Endothelial cell of umbilical vein (primary cell): ENCODE results near the gene LDLRAD2.

ENCODE experiments used
- EZH2 ChIP-seq: IDR thresholded peaks from 2 replicates; pipeline ENCODE4 v1.6.1; 2012; ENCODE audit warnings: borderline replicate concordance, low read depth, mild to moderate bottlenecking, moderate library complexity, low read length, inconsistent platforms; ENCODE audit not compliant: severe bottlenecking
- FOS ChIP-seq: IDR thresholded peaks from 2 replicates; pipeline ENCODE4 v1.6.1; 2011; ENCODE audit warnings: mild to moderate bottlenecking, low read length, moderate library complexity, borderline replicate concordance; ENCODE audit not compliant: insufficient read depth
- JUN ChIP-seq: IDR thresholded peaks from 2 replicates; pipeline ENCODE4 v1.6.1; 2011; ENCODE audit warnings: borderline replicate concordance, low read depth; ENCODE audit not compliant: insufficient read length, insufficient read depth
- MAX ChIP-seq: IDR thresholded peaks from 2 replicates; pipeline ENCODE4 v1.6.1; 2011; ENCODE audit not compliant: insufficient read depth, insufficient read length
- POLR2A ChIP-seq: IDR thresholded peaks from 2 replicates; pipeline ENCODE4 v1.6.1; 2012; ENCODE audit warnings: low read depth, mild to moderate bottlenecking, control low read depth, low read length
- POLR2AphosphoS5 ChIP-seq: IDR thresholded peaks from 2 replicates; pipeline ENCODE4 v1.6.1; 2012; ENCODE audit warnings: low read depth, mild to moderate bottlenecking, control low read depth, low read length, moderate library complexity; ENCODE audit not compliant: insufficient read depth
- TF ChIP-seq, protein P1 (sequence below), 2 donors: IDR thresholded peaks; 1 replicate in 1 of 2; 2 replicates in 1 of 2; pipeline ENCODE4 v1.5.1; 2011; ENCODE audit warnings: low read length in 2 of 2, mild to moderate bottlenecking in 2 of 2, moderate library complexity in 2 of 2, control low read depth in 1 of 2, inconsistent platforms in 1 of 2, low read depth in 1 of 2; ENCODE audit not compliant: insufficient read depth in 1 of 2; ENCODE audit errors: extremely low read depth in 1 of 2

DNA sequence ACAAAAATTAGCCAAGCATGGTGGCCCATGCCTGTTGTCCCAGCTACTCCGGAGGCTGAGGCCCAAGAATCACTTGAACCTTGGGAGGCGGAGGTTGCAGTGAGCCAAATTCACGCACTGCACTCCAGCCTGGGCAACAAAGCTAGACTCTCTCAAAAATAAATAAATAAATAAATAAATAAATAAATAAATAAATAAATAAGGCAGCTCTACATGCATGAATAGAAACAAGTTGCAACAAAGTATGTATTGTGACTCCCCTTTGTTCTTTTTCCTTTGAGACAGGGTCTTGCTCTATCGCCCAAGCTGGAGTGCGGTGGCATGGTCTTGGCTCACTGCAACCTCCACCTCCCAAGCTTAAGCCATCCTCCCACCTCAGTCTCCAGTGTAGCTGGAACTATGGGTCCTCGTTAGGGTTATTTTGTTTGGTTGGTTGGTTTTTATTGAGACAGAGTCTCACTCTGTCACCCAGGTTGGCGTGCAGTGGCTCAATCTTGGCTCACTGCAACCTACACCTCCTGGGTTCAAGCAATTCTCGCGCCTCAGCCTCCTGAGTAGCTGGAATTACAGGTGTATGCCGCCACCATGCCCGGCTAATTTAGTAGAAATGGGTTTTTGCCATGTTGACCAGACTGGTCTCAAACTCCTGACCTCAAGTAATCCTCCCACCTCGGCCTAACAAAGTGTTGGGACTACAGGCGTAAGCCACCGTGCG, 37.1 kb upstream of the LDLRAD2 start:
- TF ChIP-seq, protein P1, sequence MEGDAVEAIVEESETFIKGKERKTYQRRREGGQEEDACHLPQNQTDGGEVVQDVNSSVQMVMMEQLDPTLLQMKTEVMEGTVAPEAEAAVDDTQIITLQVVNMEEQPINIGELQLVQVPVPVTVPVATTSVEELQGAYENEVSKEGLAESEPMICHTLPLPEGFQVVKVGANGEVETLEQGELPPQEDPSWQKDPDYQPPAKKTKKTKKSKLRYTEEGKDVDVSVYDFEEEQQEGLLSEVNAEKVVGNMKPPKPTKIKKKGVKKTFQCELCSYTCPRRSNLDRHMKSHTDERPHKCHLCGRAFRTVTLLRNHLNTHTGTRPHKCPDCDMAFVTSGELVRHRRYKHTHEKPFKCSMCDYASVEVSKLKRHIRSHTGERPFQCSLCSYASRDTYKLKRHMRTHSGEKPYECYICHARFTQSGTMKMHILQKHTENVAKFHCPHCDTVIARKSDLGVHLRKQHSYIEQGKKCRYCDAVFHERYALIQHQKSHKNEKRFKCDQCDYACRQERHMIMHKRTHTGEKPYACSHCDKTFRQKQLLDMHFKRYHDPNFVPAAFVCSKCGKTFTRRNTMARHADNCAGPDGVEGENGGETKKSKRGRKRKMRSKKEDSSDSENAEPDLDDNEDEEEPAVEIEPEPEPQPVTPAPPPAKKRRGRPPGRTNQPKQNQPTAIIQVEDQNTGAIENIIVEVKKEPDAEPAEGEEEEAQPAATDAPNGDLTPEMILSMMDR (IDR thresholded peaks at IDR 0.05; ENCODE audit: extremely low read depth in 1 of 2, insufficient read depth in 1 of 2, low read depth in 1 of 2, low read length in 2 of 2): no peak
- TF ChIP-seq POLR2AphosphoS5: no peak
- no peak for TF ChIP-seq JUN
- TF ChIP-seq MAX: no peak
- no peak for TF ChIP-seq POLR2A
- TF ChIP-seq FOS: no peak
- no peak for TF ChIP-seq EZH2
